ENCODE results near the gene GDF15. TPM values are rescaled to one million over a fixed set of nuclear protein-coding genes. Genes with fewer than 3 reads are reported as not detected.
"Not testable (repeated sequence)": the region's sequence is repeated elsewhere in the genome, so short reads cannot be mapped to it uniquely, and the experiment has no call there.

GDF15 gene
- polyA plus RNA-seq, 1 of the 3 experiments (the other 2 are of a cell fraction) = 129 TPM

- H3K4me2 ChIP-seq; H3F3A ChIP-seq (replicated peaks; ENCODE audit: insufficient read depth); POLR2A ChIA-PET; H3K27me3 ChIP-seq (ENCODE audit: insufficient read depth); H3K9me3 ChIP-seq; H3K9me2 ChIP-seq; H3K9ac ChIP-seq; H3K4me1 ChIP-seq (ENCODE audit: control insufficient read depth in 1 of 2, insufficient read depth in 2 of 2, low read depth in 1 of 2, low read length in 1 of 2); H2AFZ ChIP-seq (ENCODE audit: low read depth); H3K27ac ChIP-seq (ENCODE audit: low read depth in 2 of 2, low read length in 1 of 2); DNase-seq; H4K20me1 ChIP-seq (ENCODE audit: insufficient read depth); H3K4me3 ChIP-seq (ENCODE audit: low read depth in 2 of 2, low read length in 1 of 2); H3K79me2 ChIP-seq (ENCODE audit: insufficient read depth): not testable (repeated sequence)
- CTCF ChIA-PET = interaction anchor here (0.7 to 3.1 kb wide), 5 partner anchors 26 to 76 kb away, joined by 3 to 20 read pairs (median 3); partner anchors contain the start of gene GDF15
- 95% methylated on average over 7 of the region's 7 CpGs for WGBS (ENCODE audit: low lambda C conversion rate)
- peaks cover 6 to 18% of the 10 kb centered on the region in 2 experiments for H3K36me3 ChIP-seq (replicated peaks in 1 of 2; ENCODE audit: control insufficient read depth in 1 of 2, insufficient read depth in 2 of 2, low read length in 1 of 2)
Measured at GRCh38 chr19:18354743-18355142, 31.2 kb upstream of the GDF15 start.

GRCh38 chr19:18357041-18357440, 28.9 kb upstream of the GDF15 start:
- H3K4me2 ChIP-seq = no peak overlapping the region
- no peak overlapping the region for H2AFZ ChIP-seq (ENCODE audit: low read depth)
- H3F3A ChIP-seq (replicated peaks; ENCODE audit: insufficient read depth) = peaks cover 3% of the 10 kb centered on the region
- no peak overlapping the region for H3K4me3 ChIP-seq (ENCODE audit: low read depth in 2 of 2, low read length in 1 of 2)
- TF ChIP-seq EP300 (IDR thresholded peaks at IDR 0.05; ENCODE audit: borderline replicate concordance in 1 of 2, low read depth in 1 of 2, low read length in 1 of 2) (no peak), JUND (IDR thresholded peaks at IDR 0.05) (no peak), USF1 (IDR thresholded peaks at IDR 0.05; ENCODE audit: borderline replicate concordance, low read depth) (no peak), REST (IDR thresholded peaks at IDR 0.05; ENCODE audit: low read depth, low read length) (no peak), RXRA (IDR thresholded peaks at IDR 0.05; ENCODE audit: borderline replicate concordance, low read depth) (no peak), YY1 (IDR thresholded peaks at IDR 0.05; ENCODE audit: low read depth) (no peak), GATA2 (CRISPR knock-in tag; IDR thresholded peaks at IDR 0.05) (no peak), CHD2 (IDR thresholded peaks at IDR 0.05; ENCODE audit: low read length, partially characterized antibody) (no peak), RAD21 (IDR thresholded peaks at IDR 0.05; ENCODE audit: low read length) (no peak), TCF12 (IDR thresholded peaks at IDR 0.05) (no peak), ELF1 (IDR thresholded peaks at IDR 0.05) (no peak), TAF1 (IDR thresholded peaks at IDR 0.05; ENCODE audit: borderline replicate concordance, low read depth, low read length) (no peak), RFX5 (IDR thresholded peaks at IDR 0.05; ENCODE audit: low read length) (no peak), NFIC (IDR thresholded peaks at IDR 0.05; ENCODE audit: borderline replicate concordance) (no peak)
- no peak overlapping the region for H3K27ac ChIP-seq (ENCODE audit: low read depth in 2 of 2, low read length in 1 of 2)
- H3K79me2 ChIP-seq (ENCODE audit: insufficient read depth) = no peaks in the 10 kb centered on the region
- no peaks in the 10 kb centered on the region for H3K9me3 ChIP-seq
- no peaks in the 10 kb centered on the region for H3K27me3 ChIP-seq (ENCODE audit: insufficient read depth)
- 87% methylated on average over 1 of the region's 3 CpGs for WGBS (ENCODE audit: low lambda C conversion rate)
- no peaks in the 10 kb centered on the region for H4K20me1 ChIP-seq (ENCODE audit: insufficient read depth)
- CTCF ChIA-PET = interaction anchor here (0.9 to 2.2 kb wide), 3 partner anchors 31 to 62 kb away, joined by 3 to 8 read pairs (median 4); partner anchors contain the start of gene SSBP4
- no peaks in the 10 kb centered on the region for H3K9me2 ChIP-seq
- POLR2A ChIA-PET = no interaction called here
- no peak for DNase-seq
- no peak overlapping the region for H3K9ac ChIP-seq
- H3K36me3 ChIP-seq (replicated peaks in 1 of 2; ENCODE audit: control insufficient read depth in 1 of 2, insufficient read depth in 2 of 2, low read length in 1 of 2) = peaks cover 6 to 18% of the 10 kb centered on the region in 2 experiments
- H3K4me1 ChIP-seq (ENCODE audit: control insufficient read depth in 1 of 2, insufficient read depth in 2 of 2, low read depth in 1 of 2, low read length in 1 of 2) = no peaks in the 10 kb centered on the region
